ENCODE data around the gene CNIH4.
A peak's percentile ranks its signal among the peaks of the same experiment; 100 is the strongest.
"Not testable (repeated sequence)": the region's sequence is repeated elsewhere in the genome, so short reads cannot be mapped to it uniquely, and the experiment has no call there.

The CNIH4 gene

GRCh38 chr1:224329842-224330753 is 26.6 kb upstream of the CNIH4 start, which contains the start of gene NVL:
NVL (minus strand) TSS chr1:224330172; CDS start chr1:224330127, 45 bp downstream.
- FAIRE-seq (peak; percentile 90), DNase-seq (ENCODE audit: insufficient read length, low spot score) (peak; percentile 65)
- TF ChIP-seq POLR2A (IDR thresholded peaks at IDR 0.05; ENCODE audit: low read depth, low read length) (peak; percentile 63), POLR2AphosphoS5 (IDR thresholded peaks at IDR 0.05; ENCODE audit: low read depth, low read length) (peak; percentile 86), TAF1 (IDR thresholded peaks at IDR 0.05; ENCODE audit: low read depth, low read length) (no peak; the same call in none of the 2 replicates), PAX5 (IDR thresholded peaks at IDR 0.05; ENCODE audit: insufficient read depth, low read length, severe bottlenecking) (peak; percentile 45), SPI1 (IDR thresholded peaks at IDR 0.05; ENCODE audit: low read depth, low read length) (peak; percentile 68), POU2F2 (IDR thresholded peaks at IDR 0.05; ENCODE audit: low read depth, low read length) (peak; percentile 78)

- no peak for FAIRE-seq
- TF ChIP-seq POLR2AphosphoS5 (IDR thresholded peaks at IDR 0.05; ENCODE audit: low read depth, low read length) (no peak), POLR2A (IDR thresholded peaks at IDR 0.05; ENCODE audit: low read depth, low read length) (no peak)
- DNase-seq (ENCODE audit: insufficient read length, low spot score): no peak
Measured at GRCh38 chr1:224331326-224331725, 25.4 kb upstream of the CNIH4 start.

- no peak for FAIRE-seq
- no peak for DNase-seq (ENCODE audit: insufficient read length, low spot score)
- no peak for TF ChIP-seq POLR2AphosphoS5 (IDR thresholded peaks at IDR 0.05; ENCODE audit: low read depth, low read length)
- TF ChIP-seq PAX5 (IDR thresholded peaks at IDR 0.05; ENCODE audit: insufficient read depth, low read length, severe bottlenecking): no peak
- no peak for TF ChIP-seq POLR2A (IDR thresholded peaks at IDR 0.05; ENCODE audit: low read depth, low read length)
- TF ChIP-seq POU2F2 (IDR thresholded peaks at IDR 0.05; ENCODE audit: low read depth, low read length): no peak
- TF ChIP-seq TAF1 (IDR thresholded peaks at IDR 0.05; ENCODE audit: low read depth, low read length): no peak
- no peak for TF ChIP-seq SPI1 (IDR thresholded peaks at IDR 0.05; ENCODE audit: low read depth, low read length)
Measured at GRCh38 chr1:224331824-224332223, 24.9 kb upstream of the CNIH4 start.

GRCh38 chr1:224333309-224333926 is 23.3 kb upstream of the CNIH4 start:
- TF ChIP-seq SPI1 (IDR thresholded peaks at IDR 0.05; ENCODE audit: low read depth, low read length) (peak; percentile 91), POU2F2 (IDR thresholded peaks at IDR 0.05; ENCODE audit: low read depth, low read length) (no peak), TAF1 (IDR thresholded peaks at IDR 0.05; ENCODE audit: low read depth, low read length) (no peak)
- DNase-seq (ENCODE audit: insufficient read length, low spot score): no peak
- FAIRE-seq: peak; percentile 92

GRCh38 chr1:224333939-224334786 is 22.5 kb upstream of the CNIH4 start:
- peak; percentile 50 for FAIRE-seq
- no peak for DNase-seq (ENCODE audit: insufficient read length, low spot score)

GRCh38 chr1:224338150-224338838 is 18.4 kb upstream of the CNIH4 start:
- FAIRE-seq: no peak
- DNase-seq (ENCODE audit: insufficient read length, low spot score): no peak
- TF ChIP-seq POLR2AphosphoS5 (IDR thresholded peaks at IDR 0.05; ENCODE audit: low read depth, low read length) (no peak), SPI1 (IDR thresholded peaks at IDR 0.05; ENCODE audit: low read depth, low read length) (no peak), POLR2A (IDR thresholded peaks at IDR 0.05; ENCODE audit: low read depth, low read length) (no peak), TAF1 (IDR thresholded peaks at IDR 0.05; ENCODE audit: low read depth, low read length) (no peak), POU2F2 (IDR thresholded peaks at IDR 0.05; ENCODE audit: low read depth, low read length) (no peak), PAX5 (IDR thresholded peaks at IDR 0.05; ENCODE audit: insufficient read depth, low read length, severe bottlenecking) (no peak)

More at GRCh38 chr1:224333939-224334786, 22.5 kb upstream of the CNIH4 start:
- no peak for TF ChIP-seq TAF1 (IDR thresholded peaks at IDR 0.05; ENCODE audit: low read depth, low read length)

GRCh38 chr1:224339442-224340033 is 17.1 kb upstream of the CNIH4 start:
- DNase-seq (ENCODE audit: insufficient read length, low spot score) (no peak), FAIRE-seq (no peak)
- TF ChIP-seq POLR2A (IDR thresholded peaks at IDR 0.05; ENCODE audit: low read depth, low read length) (no peak), PAX5 (IDR thresholded peaks at IDR 0.05; ENCODE audit: insufficient read depth, low read length, severe bottlenecking) (no peak), TAF1 (IDR thresholded peaks at IDR 0.05; ENCODE audit: low read depth, low read length) (no peak), POLR2AphosphoS5 (IDR thresholded peaks at IDR 0.05; ENCODE audit: low read depth, low read length) (no peak), SPI1 (IDR thresholded peaks at IDR 0.05; ENCODE audit: low read depth, low read length) (no peak), POU2F2 (IDR thresholded peaks at IDR 0.05; ENCODE audit: low read depth, low read length) (no peak)

- not testable (repeated sequence) for DNase-seq (ENCODE audit: insufficient read length, low spot score)
- FAIRE-seq: peak; percentile 9
Measured at GRCh38 chr1:224340453-224341384, 16.0 kb upstream of the CNIH4 start.
